Activated naive CD8-positive, alpha-beta T cell treated with anti-CD3 and anti-CD28 coated beads for 36 hours (primary cell): ENCODE data around the gene ANO6. TPM values are rescaled to one million over a fixed set of nuclear protein-coding genes. Genes with fewer than 3 reads are reported as not detected.
A peak's percentile ranks its signal among the peaks of the same experiment; 100 is the strongest.
"Not testable (repeated sequence)": the region's sequence is repeated elsewhere in the genome, so short reads cannot be mapped to it uniquely, and the experiment has no call there.

ENCODE experiments used
- DNase-seq: peaks from one replicate; pipeline ENCODE4 v3.0.0; 2021
- H3K27ac Mint-ChIP-seq: one replicate; pipeline ENCODE4 v1.8.0; 2022; ENCODE audit warnings: mild to moderate bottlenecking, moderate library complexity, mixed read lengths
- H3K27me3 Mint-ChIP-seq: one replicate; pipeline ENCODE4 v1.8.0; 2022; ENCODE audit warnings: mild to moderate bottlenecking, mixed read lengths
- H3K36me3 Mint-ChIP-seq: one replicate; pipeline ENCODE4 v1.8.0; 2021; ENCODE audit warnings: mild to moderate bottlenecking, mixed read lengths
- H3K4me1 Mint-ChIP-seq: one replicate; pipeline ENCODE4 v1.8.0; 2021; ENCODE audit warnings: mixed read lengths
- H3K4me3 Mint-ChIP-seq: one replicate; pipeline ENCODE4 v1.8.0; 2022; ENCODE audit warnings: mild to moderate bottlenecking, moderate library complexity, mixed read lengths
- H3K9me3 Mint-ChIP-seq: one replicate; pipeline ENCODE4 v1.8.0; 2022; ENCODE audit warnings: mixed read lengths
- total RNA-seq, 2 experiments: library from RNA; stranded (reverse); gene quantifications; one replicate each; pipeline ENCODE4 v1.2.3, GENCODE V29; 2021

Gene ANO6
- total RNA-seq = 10 to 100 TPM; 12.1 to 12.6 TPM

- no peaks in the 10 kb centered on the region for H3K9me3 Mint-ChIP-seq
- peak within 1 kb of the TSS; percentile 91 for H3K4me3 Mint-ChIP-seq
- peaks cover 39% of the 10 kb centered on the region for H3K4me1 Mint-ChIP-seq
- peak; percentile 86 for DNase-seq
- peaks cover 2% of the 10 kb centered on the region for H3K36me3 Mint-ChIP-seq
- H3K27ac Mint-ChIP-seq = peak within 1 kb of the TSS; percentile 84
- H3K27me3 Mint-ChIP-seq = no peaks in the 10 kb centered on the region
Observed at GRCh38 chr12:45215419-45216229, at the start of gene ANO6. ANO6 (plus strand) TSS chr12:45216095; CDS start chr12:45216322, 227 bp downstream.

DNA sequence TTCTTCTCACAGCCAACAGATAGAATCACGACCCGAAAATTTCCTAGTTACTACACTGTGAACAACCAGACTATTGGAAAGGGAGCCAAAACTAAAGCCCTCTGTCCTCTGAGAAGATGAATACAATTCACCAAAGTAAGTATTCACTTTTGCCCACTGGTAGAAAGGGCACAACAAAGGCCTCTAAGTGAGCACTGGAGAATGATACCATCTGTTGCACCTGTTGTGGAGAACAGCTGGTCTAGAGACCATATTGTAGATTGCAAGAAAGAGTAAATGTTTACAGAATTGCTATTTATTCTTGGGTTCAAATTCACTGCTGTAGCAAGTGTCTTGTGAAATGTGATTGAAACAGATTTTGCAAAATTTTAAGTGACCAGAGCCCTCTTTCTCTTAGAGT is 46.9 kb upstream of the ANO6 start:
- Mint-ChIP-seq H3K9me3 (no peaks in the 10 kb centered on the region), H3K27ac (no peak overlapping the region), H3K4me3 (no peak overlapping the region), H3K36me3 (no peaks in the 10 kb centered on the region), H3K4me1 (peaks cover 2% of the 10 kb centered on the region), H3K27me3 (peaks cover 5% of the 10 kb centered on the region)
- DNase-seq = no peak

GRCh38 chr12:45170456-45171042 is 45.3 kb upstream of the ANO6 start:
- Mint-ChIP-seq H3K27me3 (no peaks in the 10 kb centered on the region), H3K36me3 (peaks cover 2% of the 10 kb centered on the region), H3K4me3 (no peak overlapping the region), H3K9me3 (no peaks in the 10 kb centered on the region), H3K27ac (no peak overlapping the region), H3K4me1 (peaks cover 2% of the 10 kb centered on the region)
- DNase-seq = peak; percentile 62

- Mint-ChIP-seq H3K36me3 (peaks cover 26% of the 10 kb centered on the region), H3K9me3 (peaks cover 15% of the 10 kb centered on the region)
- H3K27ac Mint-ChIP-seq, H3K4me3 Mint-ChIP-seq, H3K4me1 Mint-ChIP-seq, DNase-seq, H3K27me3 Mint-ChIP-seq: not testable (repeated sequence)
Observed at GRCh38 chr12:45173293-45173692, 42.6 kb upstream of the ANO6 start.

DNA sequence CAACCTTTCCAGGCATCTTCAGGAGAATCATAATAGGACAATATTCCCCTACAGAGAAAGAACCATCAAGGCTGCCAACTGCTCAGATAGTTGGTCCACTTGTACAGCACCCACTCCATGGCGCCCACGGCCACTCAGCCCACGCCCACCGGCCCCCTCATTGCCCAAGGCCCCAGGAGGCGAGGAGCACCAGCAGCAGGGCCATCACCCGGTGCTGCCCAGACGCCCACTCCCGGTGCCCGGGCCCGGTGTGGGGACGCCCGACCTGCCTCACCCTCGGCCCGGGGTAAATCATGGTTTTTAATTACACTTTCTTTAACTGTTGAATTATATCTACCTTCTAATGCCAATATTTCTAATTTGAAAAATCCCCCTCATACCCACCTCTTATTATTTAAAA is 41.3 kb upstream of the ANO6 start:
- Mint-ChIP-seq H3K4me3 (no peak overlapping the region), H3K36me3 (peaks cover 34% of the 10 kb centered on the region), H3K4me1 (peaks cover 2% of the 10 kb centered on the region), H3K27me3 (no peaks in the 10 kb centered on the region), H3K9me3 (peaks cover 23% of the 10 kb centered on the region), H3K27ac (no peak overlapping the region)
- DNase-seq = no peak

- Mint-ChIP-seq H3K27me3 (no peaks in the 10 kb centered on the region), H3K27ac (no peak overlapping the region), H3K4me3 (no peak overlapping the region), H3K4me1 (no peaks in the 10 kb centered on the region), H3K36me3 (peaks cover 34% of the 10 kb centered on the region), H3K9me3 (peaks cover 27% of the 10 kb centered on the region)
- DNase-seq = no peak
Observed at GRCh38 chr12:45178771-45179170, 37.1 kb upstream of the ANO6 start.

GRCh38 chr12:45182511-45182910 is 33.4 kb upstream of the ANO6 start:
- no peak for DNase-seq
- H3K27ac Mint-ChIP-seq = no peak overlapping the region
- H3K4me3 Mint-ChIP-seq = no peak overlapping the region
- H3K9me3 Mint-ChIP-seq = peaks cover 19% of the 10 kb centered on the region
- no peaks in the 10 kb centered on the region for H3K4me1 Mint-ChIP-seq
- peaks cover 18% of the 10 kb centered on the region for H3K36me3 Mint-ChIP-seq
- no peaks in the 10 kb centered on the region for H3K27me3 Mint-ChIP-seq

GRCh38 chr12:45183246-45183645 is 32.6 kb upstream of the ANO6 start:
- H3K27me3 Mint-ChIP-seq = no peaks in the 10 kb centered on the region
- peaks cover 10% of the 10 kb centered on the region for H3K36me3 Mint-ChIP-seq
- no peak overlapping the region for H3K27ac Mint-ChIP-seq
- H3K4me1 Mint-ChIP-seq = no peaks in the 10 kb centered on the region
- H3K9me3 Mint-ChIP-seq = peaks cover 13% of the 10 kb centered on the region
- H3K4me3 Mint-ChIP-seq = no peak overlapping the region
- DNase-seq = no peak

GRCh38 chr12:45184147-45184963 is 31.5 kb upstream of the ANO6 start:
- H3K27ac Mint-ChIP-seq = no peak overlapping the region
- DNase-seq = no peak
- peaks cover 2% of the 10 kb centered on the region for H3K36me3 Mint-ChIP-seq
- H3K27me3 Mint-ChIP-seq = no peaks in the 10 kb centered on the region
- peaks cover 4% of the 10 kb centered on the region for H3K9me3 Mint-ChIP-seq
- H3K4me3 Mint-ChIP-seq = no peak overlapping the region
- H3K4me1 Mint-ChIP-seq = no peaks in the 10 kb centered on the region

- DNase-seq = no peak
- H3K27me3 Mint-ChIP-seq = no peaks in the 10 kb centered on the region
- peaks cover 4% of the 10 kb centered on the region for H3K4me1 Mint-ChIP-seq
- H3K36me3 Mint-ChIP-seq = peaks cover 5% of the 10 kb centered on the region
- H3K9me3 Mint-ChIP-seq = no peaks in the 10 kb centered on the region
- no peak overlapping the region for H3K4me3 Mint-ChIP-seq
- H3K27ac Mint-ChIP-seq = no peak overlapping the region
Observed at GRCh38 chr12:45186762-45187161, 29.1 kb upstream of the ANO6 start.

DNA sequence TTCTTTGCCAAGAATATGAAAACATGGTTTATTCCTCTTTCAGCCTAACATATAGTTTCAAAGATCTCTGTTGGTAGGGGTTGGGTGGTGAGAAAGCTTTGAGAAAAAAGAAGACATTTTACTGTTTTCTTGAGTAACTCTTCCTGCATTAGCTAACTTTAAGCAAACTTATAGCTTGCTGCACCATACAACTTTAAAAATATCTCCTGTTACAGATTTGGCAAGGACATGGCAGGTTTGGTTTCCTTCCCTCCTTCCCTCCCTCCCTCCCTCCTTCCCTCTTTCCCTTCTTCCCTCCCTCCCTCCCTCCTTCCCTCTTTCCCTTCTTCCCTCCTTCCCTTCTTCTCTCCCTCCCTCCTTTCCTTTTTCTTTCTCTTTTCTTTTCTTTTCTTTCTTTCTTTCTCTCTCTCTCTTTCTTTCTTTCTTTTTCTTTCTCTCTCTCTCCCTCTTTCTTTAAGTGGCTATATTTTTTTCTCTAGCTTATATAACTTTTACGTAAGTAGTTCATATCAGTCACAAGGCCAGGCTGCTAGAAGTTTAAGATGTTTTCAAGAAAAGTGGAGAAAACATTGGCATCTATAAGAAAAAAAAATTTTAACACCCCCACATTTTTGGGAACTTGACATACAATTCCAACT is 26.0 kb upstream of the ANO6 start:
- no peak for DNase-seq
- Mint-ChIP-seq H3K27me3 (no peaks in the 10 kb centered on the region), H3K27ac (no peak overlapping the region), H3K4me1 (peaks cover 11% of the 10 kb centered on the region), H3K36me3 (peaks cover 8% of the 10 kb centered on the region), H3K4me3 (no peak overlapping the region), H3K9me3 (no peaks in the 10 kb centered on the region)

DNA sequence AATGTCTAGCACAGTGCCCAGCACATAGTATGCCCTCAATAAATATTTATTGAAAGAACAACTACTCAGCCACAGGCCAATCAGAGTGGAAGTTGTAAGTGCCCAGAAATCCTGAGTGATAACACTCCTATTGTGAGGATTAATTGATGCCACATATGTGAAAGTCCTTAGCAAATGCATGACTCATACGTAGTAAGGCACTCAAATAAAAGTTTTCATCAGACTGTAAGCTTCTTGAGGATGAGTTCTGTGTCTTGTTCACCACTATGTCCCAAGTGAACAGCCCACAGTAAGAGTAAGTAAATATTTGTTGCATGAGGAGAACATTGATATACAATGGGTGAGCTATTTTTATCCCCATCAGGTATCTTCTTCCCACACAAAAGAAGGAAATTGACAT is 24.7 kb upstream of the ANO6 start:
- Mint-ChIP-seq H3K27ac (no peak overlapping the region), H3K4me1 (peaks cover 11% of the 10 kb centered on the region), H3K4me3 (no peak overlapping the region), H3K27me3 (no peaks in the 10 kb centered on the region), H3K9me3 (no peaks in the 10 kb centered on the region), H3K36me3 (peaks cover 8% of the 10 kb centered on the region)
- no peak for DNase-seq

GRCh38 chr12:45192707-45193106 is 23.2 kb upstream of the ANO6 start:
- Mint-ChIP-seq H3K4me3 (no peak overlapping the region), H3K9me3 (no peaks in the 10 kb centered on the region), H3K27ac (no peak overlapping the region), H3K27me3 (no peaks in the 10 kb centered on the region), H3K36me3 (peaks cover 6% of the 10 kb centered on the region), H3K4me1 (peaks cover 11% of the 10 kb centered on the region)
- no peak for DNase-seq

DNA sequence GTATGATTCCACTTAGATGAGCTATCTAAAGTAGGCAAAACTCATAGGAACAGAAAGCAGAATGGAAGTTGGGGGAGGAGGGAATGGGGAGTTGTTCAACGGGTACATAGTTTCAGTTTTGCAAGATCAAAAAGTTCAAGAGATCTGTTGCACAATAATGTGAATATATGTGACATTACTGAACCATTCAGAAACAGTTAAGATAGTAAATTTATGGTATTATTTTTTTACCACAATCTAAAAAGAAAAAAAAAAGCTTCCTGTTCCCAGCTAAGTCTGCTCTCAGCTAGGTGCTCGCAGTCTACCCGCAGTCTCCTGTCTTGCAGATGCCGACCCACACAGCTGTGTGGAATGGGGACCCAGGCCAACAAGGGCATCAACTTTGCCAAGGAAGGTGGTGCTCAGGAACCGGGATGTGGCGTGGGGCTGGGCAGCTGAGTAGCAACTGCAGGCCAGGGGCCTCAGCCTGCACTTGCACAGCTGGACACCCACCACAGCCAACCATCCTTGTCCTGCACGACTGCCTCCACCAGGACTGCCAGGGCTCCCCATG is 15.3 kb upstream of the ANO6 start:
- Mint-ChIP-seq H3K36me3 (no peaks in the 10 kb centered on the region), H3K27ac (no peak overlapping the region), H3K4me3 (peak overlapping the region; percentile 38), H3K4me1 (peaks cover 31% of the 10 kb centered on the region), H3K9me3 (no peaks in the 10 kb centered on the region), H3K27me3 (no peaks in the 10 kb centered on the region)
- no peak for DNase-seq

DNA sequence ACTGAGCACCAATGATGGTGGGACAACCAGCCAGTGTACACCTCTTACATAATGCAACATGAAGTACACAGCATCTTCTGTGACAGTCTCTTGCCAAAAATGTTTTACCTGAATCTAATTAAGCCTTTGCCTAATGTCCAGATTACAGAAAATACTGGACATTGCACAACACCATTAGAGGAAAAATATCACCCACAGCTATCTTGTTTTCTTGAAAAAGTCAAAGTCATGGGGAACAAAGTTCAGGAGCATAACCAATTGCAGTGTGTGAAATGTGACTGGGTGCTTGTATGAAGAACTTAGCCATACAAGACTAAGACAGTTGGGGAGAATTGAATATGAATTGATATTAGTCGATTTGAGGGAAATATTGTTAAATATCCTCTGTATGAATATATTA is 12.1 kb upstream of the ANO6 start:
- Mint-ChIP-seq H3K27me3 (no peaks in the 10 kb centered on the region), H3K9me3 (no peaks in the 10 kb centered on the region), H3K27ac (no peak overlapping the region), H3K36me3 (no peaks in the 10 kb centered on the region), H3K4me3 (no peak overlapping the region), H3K4me1 (peaks cover 31% of the 10 kb centered on the region)
- no peak for DNase-seq
